ENCODE data around the gene NDUFV3.
"Not testable (repeated sequence)": the region's sequence is repeated elsewhere in the genome, so short reads cannot be mapped to it uniquely, and the experiment has no call there.

Gene NDUFV3

DNA sequence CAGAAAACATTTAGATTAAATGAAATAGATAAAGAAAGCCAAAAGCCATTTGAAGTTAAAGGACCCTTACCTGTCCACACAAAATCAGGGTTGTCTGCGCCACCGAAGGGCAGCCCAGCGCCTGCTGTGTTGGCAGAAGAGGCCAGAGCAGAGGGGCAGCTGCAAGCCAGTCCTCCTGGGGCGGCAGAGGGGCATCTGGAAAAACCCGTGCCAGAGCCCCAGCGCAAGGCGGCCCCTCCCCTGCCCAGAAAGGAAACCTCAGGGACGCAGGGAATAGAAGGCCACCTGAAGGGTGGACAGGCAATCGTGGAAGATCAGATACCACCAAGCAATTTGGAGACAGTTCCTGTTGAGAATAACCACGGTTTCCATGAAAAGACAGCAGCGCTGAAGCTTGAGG is 10.7 kb downstream of the NDUFV3 start:
- H3K4me3 ChIP-seq (ENCODE audit: low read depth, low read length) = no peak overlapping the region
- DNase-seq (ENCODE audit: low read depth) = no peak
- TF ChIP-seq, protein P1, sequence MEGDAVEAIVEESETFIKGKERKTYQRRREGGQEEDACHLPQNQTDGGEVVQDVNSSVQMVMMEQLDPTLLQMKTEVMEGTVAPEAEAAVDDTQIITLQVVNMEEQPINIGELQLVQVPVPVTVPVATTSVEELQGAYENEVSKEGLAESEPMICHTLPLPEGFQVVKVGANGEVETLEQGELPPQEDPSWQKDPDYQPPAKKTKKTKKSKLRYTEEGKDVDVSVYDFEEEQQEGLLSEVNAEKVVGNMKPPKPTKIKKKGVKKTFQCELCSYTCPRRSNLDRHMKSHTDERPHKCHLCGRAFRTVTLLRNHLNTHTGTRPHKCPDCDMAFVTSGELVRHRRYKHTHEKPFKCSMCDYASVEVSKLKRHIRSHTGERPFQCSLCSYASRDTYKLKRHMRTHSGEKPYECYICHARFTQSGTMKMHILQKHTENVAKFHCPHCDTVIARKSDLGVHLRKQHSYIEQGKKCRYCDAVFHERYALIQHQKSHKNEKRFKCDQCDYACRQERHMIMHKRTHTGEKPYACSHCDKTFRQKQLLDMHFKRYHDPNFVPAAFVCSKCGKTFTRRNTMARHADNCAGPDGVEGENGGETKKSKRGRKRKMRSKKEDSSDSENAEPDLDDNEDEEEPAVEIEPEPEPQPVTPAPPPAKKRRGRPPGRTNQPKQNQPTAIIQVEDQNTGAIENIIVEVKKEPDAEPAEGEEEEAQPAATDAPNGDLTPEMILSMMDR (IDR thresholded peaks at IDR 0.05; ENCODE audit: low read depth, low read length, missing control alignments) = no peak

DNA sequence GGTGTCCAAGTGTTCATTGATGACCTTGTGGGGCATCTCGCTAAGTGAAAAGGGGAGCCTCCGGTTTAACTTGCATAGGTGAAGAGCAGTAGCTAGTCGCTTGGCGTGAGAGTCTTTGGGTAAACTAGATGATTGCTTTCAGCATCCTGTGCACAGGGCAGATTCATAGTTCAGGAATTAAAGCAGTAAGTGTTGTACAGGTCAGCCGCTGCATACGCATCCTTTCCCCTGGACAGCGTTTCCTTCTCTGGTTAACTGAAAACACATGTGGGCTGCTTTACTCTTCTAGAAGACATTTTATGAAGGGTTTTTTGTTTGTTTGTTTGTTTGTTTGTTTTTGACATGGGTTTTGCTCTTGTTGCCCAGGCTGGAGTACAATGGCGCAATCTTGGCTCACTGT is 12.1 kb downstream of the NDUFV3 start:
- TF ChIP-seq, protein P1 (IDR thresholded peaks at IDR 0.05; ENCODE audit: low read depth, low read length, missing control alignments) = no peak
- H3K4me3 ChIP-seq (ENCODE audit: low read depth, low read length) = no peak overlapping the region
- no peak for DNase-seq (ENCODE audit: low read depth)

DNA sequence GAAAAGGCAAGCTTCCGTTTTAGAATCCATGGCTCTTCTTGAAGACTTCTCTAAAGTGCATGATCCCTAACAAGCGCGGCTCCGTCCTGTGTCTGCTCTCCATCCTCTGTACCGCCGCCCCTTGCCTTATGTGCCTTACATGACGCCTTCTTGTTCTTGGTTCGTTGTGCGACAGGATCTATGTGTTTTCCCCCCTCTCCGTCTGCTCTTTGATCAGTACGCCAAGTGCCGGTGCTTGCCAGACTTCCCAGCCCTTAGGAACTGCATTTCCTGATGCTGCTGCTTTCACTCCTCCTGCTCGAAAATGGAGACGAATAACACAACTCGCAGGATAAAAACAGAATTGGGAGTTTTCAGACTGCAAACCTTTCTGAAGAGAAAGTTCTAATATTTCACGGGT is 13.1 kb downstream of the NDUFV3 start:
- DNase-seq (ENCODE audit: low read depth) = no peak
- TF ChIP-seq, protein P1 (IDR thresholded peaks at IDR 0.05; ENCODE audit: low read depth, low read length, missing control alignments) = no peak
- H3K4me3 ChIP-seq (ENCODE audit: low read depth, low read length) = no peak overlapping the region

DNA sequence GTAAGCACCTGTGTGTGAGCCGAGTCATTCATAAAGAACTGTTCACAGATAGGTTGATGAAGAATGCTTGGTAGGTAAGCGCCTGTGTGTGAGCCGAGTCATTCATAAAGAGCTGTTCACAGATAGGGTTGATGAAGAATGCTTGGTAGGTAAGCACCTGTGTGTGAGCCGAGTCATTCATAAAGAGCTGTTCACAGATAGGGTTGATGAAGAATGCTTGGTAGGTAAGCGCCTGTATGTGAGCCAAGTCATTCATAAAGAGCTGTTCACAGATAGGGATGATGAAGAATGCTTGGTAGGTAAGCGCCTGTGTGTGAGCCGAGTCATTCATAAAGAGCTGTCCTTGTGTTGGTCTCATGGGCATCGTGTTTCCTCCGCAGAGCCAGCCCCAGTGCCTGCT is 15.4 kb downstream of the NDUFV3 start:
- DNase-seq (ENCODE audit: low read depth); H3K4me3 ChIP-seq (ENCODE audit: low read depth, low read length): not testable (repeated sequence)

DNA sequence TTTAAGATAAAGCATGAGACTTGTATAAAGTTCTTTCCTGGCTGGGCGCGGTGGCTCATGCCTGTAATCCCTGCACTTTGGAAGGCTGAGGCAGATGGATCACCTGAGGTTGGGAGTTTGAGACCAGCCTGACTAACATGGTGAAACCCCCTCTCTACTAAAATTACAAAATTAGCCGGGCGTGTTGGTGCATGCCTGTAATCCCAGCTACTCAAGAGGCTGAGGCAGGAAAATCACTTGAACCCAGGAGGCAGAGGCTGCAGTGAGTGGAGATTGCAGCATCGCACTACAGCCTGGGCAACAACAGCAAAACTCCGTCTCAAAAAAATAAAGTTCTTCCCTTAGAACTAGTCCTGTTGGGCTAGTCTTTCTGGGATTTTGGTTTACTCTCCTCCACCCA is 18.8 kb downstream of the NDUFV3 start:
- not testable (repeated sequence) for H3K4me3 ChIP-seq (ENCODE audit: low read depth, low read length); DNase-seq (ENCODE audit: low read depth)

DNA sequence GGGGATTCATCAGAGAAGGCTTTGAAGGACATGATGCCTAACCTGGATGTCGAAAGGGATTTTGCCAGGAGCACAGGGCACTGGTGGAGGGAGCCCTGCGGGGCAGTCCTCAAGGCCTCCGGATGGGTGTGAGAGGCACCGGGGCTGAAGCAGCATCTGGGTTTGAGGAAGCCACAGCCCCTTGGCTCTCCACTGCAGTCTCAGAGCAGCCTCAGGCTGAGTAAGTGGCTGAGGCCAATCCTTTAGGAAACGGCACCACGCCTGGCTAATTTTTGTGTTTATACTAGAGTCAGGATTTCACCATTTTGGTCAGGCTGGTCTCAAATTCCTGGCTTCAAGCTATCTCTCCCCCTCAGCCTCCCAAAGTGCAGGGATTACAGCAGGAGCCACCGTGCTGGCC is 20.4 kb downstream of the NDUFV3 start:
- H3K4me3 ChIP-seq (ENCODE audit: low read depth, low read length) = no peak overlapping the region
- DNase-seq (ENCODE audit: low read depth) = no peak
- TF ChIP-seq, protein P1 (IDR thresholded peaks at IDR 0.05; ENCODE audit: low read depth, low read length, missing control alignments) = no peak

DNA sequence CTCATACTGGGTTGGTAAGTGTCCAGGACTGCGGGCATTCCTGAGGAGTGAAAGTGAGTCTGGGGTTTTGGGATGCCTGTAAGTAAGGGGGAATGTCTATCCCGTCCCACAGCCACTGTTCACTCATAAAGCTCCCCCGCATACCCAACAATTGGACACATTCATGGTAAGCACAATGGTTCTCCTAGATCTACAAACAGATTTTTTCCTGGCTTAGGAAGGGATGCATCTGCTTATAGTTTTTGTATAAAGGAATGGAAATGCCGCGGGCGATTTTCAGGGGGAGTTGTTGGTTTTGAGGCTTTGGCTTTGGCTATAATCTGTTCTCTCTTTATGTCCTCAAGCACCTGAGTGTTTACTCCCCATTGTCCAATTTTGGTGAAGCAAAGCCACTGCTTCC is 25.2 kb downstream of the NDUFV3 start:
- no peak for DNase-seq (ENCODE audit: low read depth)

DNA sequence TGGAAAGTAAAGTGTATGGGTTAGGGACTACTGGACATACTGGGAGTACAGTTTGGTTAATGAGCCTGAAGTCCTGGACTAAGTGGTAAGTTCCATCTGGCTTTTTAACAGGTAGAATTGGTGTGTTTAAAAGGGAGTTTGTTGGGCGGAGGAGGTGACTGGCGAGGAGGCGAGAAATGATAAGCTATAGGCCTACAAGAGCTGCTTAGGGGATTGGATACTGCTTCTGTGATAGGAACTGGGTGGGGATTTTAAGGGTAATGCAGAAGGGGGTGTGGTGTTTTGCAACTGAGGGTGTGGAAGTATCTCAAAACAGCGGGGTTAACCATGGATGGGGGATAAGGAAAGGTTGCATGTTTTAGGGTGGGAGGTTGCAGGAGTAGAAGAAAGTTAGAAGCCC is 28.8 kb downstream of the NDUFV3 start:
- TF ChIP-seq, protein P1 (IDR thresholded peaks at IDR 0.05; ENCODE audit: low read depth, low read length, missing control alignments) = no peak
- no peak for DNase-seq (ENCODE audit: low read depth)

More for the DNA sequence above, 25.2 kb downstream of the NDUFV3 start:
- TF ChIP-seq, protein P1 (IDR thresholded peaks at IDR 0.05; ENCODE audit: low read depth, low read length, missing control alignments) = no peak
- no peak overlapping the region for H3K4me3 ChIP-seq (ENCODE audit: low read depth, low read length)

More for the DNA sequence above, 28.8 kb downstream of the NDUFV3 start:
- no peak overlapping the region for H3K4me3 ChIP-seq (ENCODE audit: low read depth, low read length)

All from GM12864 (cell line).